GM12865 (cell line): ENCODE data around the gene GRAMD2A.

Experiments used
- DNase-seq: peaks from one replicate; pipeline ENCODE4 v3.0.0; 2010; ENCODE audit warnings: low read depth
- H3K4me3 ChIP-seq: 2 replicates; pipeline ENCODE4 v1.5.1; 2011; ENCODE audit warnings: mild to moderate bottlenecking, low read depth, low read length, control low read depth
- CTCF ChIP-seq: IDR thresholded peaks from 2 replicates; pipeline ENCODE4 v1.5.1; 2011; ENCODE audit warnings: low read length, control low read depth, low read depth, inconsistent platforms; ENCODE audit not compliant: insufficient read depth; ENCODE audit errors: missing control alignments

Gene GRAMD2A

GRCh38 chr15:72179950-72180581, 17.5 kb downstream of the GRAMD2A start:
- H3K4me3 ChIP-seq = no peak overlapping the region
- no peak for DNase-seq
- no peak for TF ChIP-seq CTCF

- no peak for DNase-seq
- no peak for TF ChIP-seq CTCF
- no peak overlapping the region for H3K4me3 ChIP-seq
Observed at GRCh38 chr15:72178976-72179585, 18.5 kb downstream of the GRAMD2A start.

- no peak for TF ChIP-seq CTCF
Observed at GRCh38 chr15:72176743-72177142, 20.8 kb downstream of the GRAMD2A start.

GRCh38 chr15:72176159-72176558, 21.4 kb downstream of the GRAMD2A start:
- no peak for TF ChIP-seq CTCF
- H3K4me3 ChIP-seq = no peak overlapping the region
- DNase-seq = no peak

More at GRCh38 chr15:72176743-72177142, 20.8 kb downstream of the GRAMD2A start:
- no peak for DNase-seq
- no peak overlapping the region for H3K4me3 ChIP-seq

- TF ChIP-seq CTCF = no peak
- no peak overlapping the region for H3K4me3 ChIP-seq
- no peak for DNase-seq
Observed at GRCh38 chr15:72175186-72176044, 22.2 kb downstream of the GRAMD2A start.

GRCh38 chr15:72174551-72175165, 22.9 kb downstream of the GRAMD2A start:
- H3K4me3 ChIP-seq = no peak overlapping the region
- no peak for DNase-seq
- TF ChIP-seq CTCF = no peak
